GM21447 (cell line): ENCODE results near the gene QSOX2.

Experiments used
- ATAC-seq: cut with Tn5 transposase; IDR thresholded peaks from one replicate; pipeline ENCODE4 v1.9.1; 2021; ENCODE audit not compliant: unreplicated experiment

QSOX2 gene

GRCh38 chr9:136252281-136252680 lies 6.7 kb upstream of the QSOX2 start:
- ATAC-seq: no peak

GRCh38 chr9:136251264-136252115 lies 5.9 kb upstream of the QSOX2 start:
- no peak for ATAC-seq

GRCh38 chr9:136250676-136251075 lies 5.1 kb upstream of the QSOX2 start:
- no peak for ATAC-seq

DNA sequence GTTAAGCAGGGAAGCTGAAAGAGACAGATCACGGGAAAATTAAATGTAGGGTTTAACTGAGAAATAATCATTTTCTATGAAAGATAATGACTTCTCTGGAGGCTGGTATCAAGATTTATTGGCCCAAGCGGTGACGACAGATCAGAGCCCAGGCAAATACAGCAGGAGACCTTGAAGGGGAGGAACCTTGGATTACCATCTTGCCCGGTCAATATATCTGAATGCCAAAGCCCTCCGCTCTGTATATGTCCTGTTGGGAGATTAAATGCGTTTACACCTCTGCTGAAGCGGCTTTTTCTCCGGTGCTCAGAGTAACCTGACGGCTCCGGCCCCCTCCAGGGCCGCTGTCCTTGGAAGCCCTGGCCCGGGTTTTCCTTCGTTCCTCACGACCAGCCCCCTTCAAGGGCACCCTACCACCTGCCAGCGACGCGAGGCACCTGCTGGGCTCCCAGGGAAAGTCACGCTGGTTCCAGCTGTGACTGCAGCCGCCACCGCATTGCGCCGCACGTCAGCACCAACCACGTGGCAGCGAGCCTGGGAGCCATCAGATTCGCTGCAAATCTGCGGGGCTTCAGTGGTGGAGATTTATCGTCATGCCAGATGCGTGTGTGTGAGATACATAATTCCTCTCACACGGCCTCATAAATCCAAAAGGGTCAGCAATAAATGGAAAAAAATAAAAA lies 4.4 kb upstream of the QSOX2 start:
- ATAC-seq: no peak

DNA sequence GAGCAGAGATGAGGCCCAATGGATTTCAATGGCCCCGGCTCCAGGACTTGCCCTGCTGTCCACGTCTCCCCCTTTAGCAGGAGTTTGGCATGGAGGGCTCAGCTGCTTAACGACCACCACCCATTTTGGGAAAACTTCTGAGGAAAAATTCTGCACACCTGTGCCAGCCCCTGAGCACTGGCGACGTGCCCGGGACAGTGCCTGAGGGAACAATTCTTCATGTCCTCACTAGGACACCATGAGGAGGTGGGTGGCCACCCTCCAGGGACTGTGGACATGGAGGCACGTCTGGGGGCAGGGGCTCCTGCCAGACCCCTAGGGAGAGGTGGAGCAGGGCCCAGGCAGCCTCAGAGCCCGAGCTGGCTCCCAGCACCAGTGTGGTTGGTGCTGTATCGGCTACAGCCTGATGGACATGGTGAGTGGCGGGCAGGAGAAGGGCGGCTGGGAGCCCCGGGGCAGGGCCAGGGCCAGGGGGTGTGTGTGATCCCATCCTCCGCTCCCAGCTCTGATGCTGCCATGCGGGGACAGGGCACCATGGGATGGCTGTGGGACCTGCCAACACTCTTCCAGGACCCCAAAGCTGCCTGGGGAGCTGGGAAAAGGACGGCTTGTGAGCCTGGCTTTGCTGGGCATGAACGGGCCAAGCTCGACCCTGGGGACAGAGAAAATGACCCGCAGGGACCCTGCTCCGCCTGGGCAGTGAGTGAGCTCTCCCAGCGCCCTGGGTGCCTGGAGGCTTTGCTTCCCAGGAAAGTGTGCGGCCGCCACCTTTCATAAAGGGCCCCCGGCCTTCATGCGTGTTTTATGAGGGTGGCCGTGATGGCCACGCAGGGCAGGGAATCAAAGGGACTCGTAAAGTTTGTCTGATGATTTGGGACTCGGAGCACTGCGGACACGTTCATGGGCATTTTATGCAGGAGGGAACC lies 3.6 kb upstream of the QSOX2 start:
- ATAC-seq: no peak

- no peak for ATAC-seq
Observed at GRCh38 chr9:136247947-136248637, 2.5 kb upstream of the QSOX2 start.

DNA sequence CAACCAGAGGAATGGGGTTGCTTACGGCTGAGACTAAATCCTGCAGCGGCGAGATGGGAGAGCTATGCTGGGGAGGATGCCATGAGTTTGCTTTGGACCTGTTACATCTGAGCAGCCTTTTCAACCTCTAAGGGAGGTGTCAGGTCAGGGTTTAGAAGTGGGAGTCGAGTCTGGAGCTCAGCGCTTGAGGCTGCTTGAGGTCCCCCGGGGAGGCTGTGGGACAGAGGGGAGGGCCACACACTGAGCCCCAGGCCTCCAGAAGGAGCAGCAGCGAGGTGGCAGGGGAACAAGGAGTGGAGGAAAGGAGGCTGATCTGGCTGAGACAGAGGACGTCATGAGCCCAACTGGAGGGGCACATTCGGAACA lies 1.9 kb upstream of the QSOX2 start:
- no peak for ATAC-seq

DNA sequence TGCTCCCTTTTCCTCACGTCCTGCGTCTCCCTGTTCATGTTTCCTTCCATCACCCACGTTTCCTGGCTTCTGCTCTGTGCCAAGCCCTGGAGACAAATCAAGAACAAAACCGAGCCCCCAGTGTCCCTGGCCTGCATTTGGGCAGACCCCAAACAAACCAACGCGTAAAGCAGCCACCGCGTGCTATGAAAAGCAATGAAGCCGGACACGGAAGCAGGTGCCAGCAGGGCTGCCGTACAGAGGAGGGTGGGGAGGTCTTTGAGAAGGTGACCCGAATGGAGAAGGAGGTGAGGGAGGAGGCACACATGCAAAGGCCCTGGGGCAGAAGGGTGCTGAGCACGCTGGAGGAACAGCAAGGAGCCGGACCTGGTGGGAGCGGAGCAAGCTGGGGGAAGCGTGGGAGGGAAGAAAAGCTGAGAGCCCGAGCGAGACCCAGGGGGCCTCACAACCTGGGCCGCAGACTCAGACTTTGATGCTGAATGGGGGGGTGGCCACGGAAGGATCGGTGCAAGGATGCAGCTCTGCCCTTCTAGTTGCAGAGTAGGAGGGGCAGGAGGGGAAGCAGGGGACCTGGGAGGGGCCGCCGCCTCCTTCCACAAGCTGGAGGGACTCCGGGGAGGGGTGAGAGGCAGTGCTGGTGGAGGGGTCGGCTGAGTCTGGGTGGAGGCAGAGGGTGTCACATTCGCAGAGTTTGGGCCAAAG lies 1.4 kb upstream of the QSOX2 start:
- ATAC-seq: no peak

GRCh38 chr9:136244969-136245218 lies 718 bp downstream of the QSOX2 start:
- no peak for ATAC-seq

- no peak for ATAC-seq
Observed at GRCh38 chr9:136244122-136244968, 1.3 kb downstream of the QSOX2 start.

DNA sequence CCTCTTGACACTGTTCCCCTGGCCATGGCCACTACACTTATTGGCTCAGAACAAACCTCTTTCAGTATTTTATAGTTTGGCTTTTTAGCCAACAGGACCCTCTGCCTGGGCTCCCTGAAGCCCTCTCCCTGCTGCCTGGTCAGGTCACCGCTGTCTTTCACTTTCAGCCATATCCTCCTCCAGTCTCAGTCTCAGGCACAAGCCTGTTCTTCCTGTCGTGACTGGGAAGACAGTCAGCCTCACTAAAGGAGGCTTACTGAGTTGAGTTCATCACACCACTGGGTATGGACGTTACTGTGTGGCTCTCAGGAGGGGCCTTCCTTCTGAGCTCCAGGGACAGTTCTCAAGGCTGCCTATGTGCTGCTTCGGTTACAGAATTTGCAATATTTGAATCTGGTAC lies 2.0 kb downstream of the QSOX2 start:
- no peak for ATAC-seq

DNA sequence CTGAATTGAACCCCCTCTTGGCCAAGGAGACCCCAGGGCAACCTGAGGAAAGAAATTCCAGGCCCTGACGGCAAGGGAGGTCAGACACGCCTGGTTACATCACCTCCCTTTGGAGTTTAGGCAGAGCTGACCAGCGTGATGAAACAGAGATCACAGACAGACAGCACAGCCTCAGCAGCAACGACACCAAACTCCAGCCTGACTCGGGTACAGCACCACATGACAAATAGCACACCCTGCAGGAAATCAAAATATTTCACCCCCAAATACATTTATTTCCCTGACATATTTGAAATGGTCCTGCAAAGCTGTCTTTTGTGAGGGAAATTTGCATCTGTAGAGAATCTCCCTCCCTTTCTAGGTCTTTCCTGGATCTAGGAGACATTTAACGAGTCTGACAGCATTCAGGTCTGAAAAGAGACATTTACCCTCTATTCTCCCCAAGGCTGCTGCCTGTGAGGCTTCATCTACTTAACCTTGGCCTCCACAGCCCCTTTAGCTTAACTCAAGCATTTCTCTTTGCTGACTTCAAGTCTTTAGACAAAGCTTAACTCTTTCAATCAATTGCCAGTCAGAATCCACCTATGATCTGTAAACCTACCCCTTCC lies 2.6 kb downstream of the QSOX2 start:
- ATAC-seq: no peak

DNA sequence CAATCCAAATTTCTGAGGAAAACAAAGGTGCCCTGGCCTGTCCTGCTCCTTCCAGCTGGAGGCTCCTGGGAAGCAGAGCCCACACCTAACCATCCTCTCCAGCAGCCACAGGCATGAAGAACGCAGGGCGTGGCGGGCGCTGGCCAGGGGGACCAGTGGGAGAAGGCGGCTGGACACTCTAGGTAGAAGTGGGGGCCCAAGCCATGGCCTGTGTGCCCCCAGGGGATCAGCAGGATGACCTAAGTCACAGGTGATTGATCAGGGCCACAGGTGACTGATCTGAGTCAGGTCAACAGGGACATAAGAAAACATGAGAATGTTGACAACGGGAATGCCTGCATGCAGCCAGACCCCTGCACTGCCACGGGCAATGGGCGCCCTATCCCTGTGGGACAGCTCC lies 3.4 kb downstream of the QSOX2 start:
- no peak for ATAC-seq

GRCh38 chr9:136241542-136241941 lies 4.1 kb downstream of the QSOX2 start:
- ATAC-seq: no peak

- ATAC-seq: no peak
Observed at GRCh38 chr9:136240941-136241340, 4.7 kb downstream of the QSOX2 start.

- peak; percentile 36 for ATAC-seq
Observed at GRCh38 chr9:136239983-136240330, 5.7 kb downstream of the QSOX2 start.

GRCh38 chr9:136239135-136239982 lies 6.3 kb downstream of the QSOX2 start:
- no peak for ATAC-seq

GRCh38 chr9:136238342-136238732 lies 7.3 kb downstream of the QSOX2 start:
- no peak for ATAC-seq
